Caco-2 (cell line): ENCODE measurements around the gene CHSY1. TPM values are rescaled to one million over a fixed set of nuclear protein-coding genes. Genes with fewer than 3 reads are reported as not detected.

ENCODE experiments used
- BruUV-seq: library from RNA; stranded (reverse); fragments of 400-500 nt; replicated peaks from 2 replicates; lab custom pipeline; 2021; lab: Mats Ljungman, UMichigan
- CTCF ChIA-PET: fragments of 300-600 bp; sonication (Branson Sonifier 250); formaldehyde crosslinking; loops from one replicate; lab custom pipeline; 2022; ENCODE audit warnings: antibody characterized with exemption; lab: Charles Lee
- POLR2A ChIA-PET: fragments of 300-600 bp; sonication (Branson Sonifier 250); formaldehyde crosslinking; loops from one replicate; lab custom pipeline; 2022; ENCODE audit warnings: antibody characterized with exemption; lab: Charles Lee
- DNase-seq, 2 experiments: peaks; one replicate each; pipeline versions ENCODE4 v3.0.0 to v3.0.0-alpha.2; 2020 to 2022
- H3K27me3 ChIP-seq: replicated peaks from 2 replicates; pipeline ENCODE4 v1.6.0; 2011; ENCODE audit warnings: low read length; ENCODE audit not compliant: control insufficient read depth, insufficient read depth
- H3K36me3 ChIP-seq: 2 replicates; pipeline ENCODE4 v1.5.1; 2011; ENCODE audit warnings: low read length; ENCODE audit not compliant: control insufficient read depth, insufficient read depth
- H3K4me1 ChIP-seq: fragments of 250-450 bp; sonication (Bioruptor Pico); 2 replicates; pipeline ENCODE4 v1.5.1; 2020; ENCODE audit warnings: mild to moderate bottlenecking
- H3K4me3 ChIP-seq: 2 replicates; pipeline ENCODE4 v1.5.1; 2011; ENCODE audit warnings: low read depth, mild to moderate bottlenecking, control low read depth, low read length
- H3K9me3 ChIP-seq: fragments of 250-450 bp; sonication (Bioruptor Pico); 2 replicates; pipeline ENCODE4 v1.5.1; 2020; ENCODE audit warnings: mild to moderate bottlenecking, moderate library complexity
- H3K27ac Mint-ChIP-seq: one replicate; pipeline ENCODE4 v1.8.0; 2022; ENCODE audit warnings: mixed read lengths; ENCODE audit not compliant: unreplicated experiment
- H3K27me3 Mint-ChIP-seq: one replicate; pipeline ENCODE4 v1.8.0; 2022; ENCODE audit warnings: mixed read lengths; ENCODE audit not compliant: insufficient read depth, unreplicated experiment
- H3K36me3 Mint-ChIP-seq: one replicate; pipeline ENCODE4 v1.8.0; 2022; ENCODE audit warnings: mild to moderate bottlenecking, mixed read lengths; ENCODE audit not compliant: insufficient read depth, unreplicated experiment
- H3K4me1 Mint-ChIP-seq: one replicate; pipeline ENCODE4 v1.8.0; 2022; ENCODE audit warnings: low read depth, mixed read lengths; ENCODE audit not compliant: unreplicated experiment
- H3K4me3 Mint-ChIP-seq: one replicate; pipeline ENCODE4 v1.8.0; 2022; ENCODE audit warnings: mild to moderate bottlenecking, moderate library complexity, mixed read lengths; ENCODE audit not compliant: unreplicated experiment
- H3K9me3 Mint-ChIP-seq: one replicate; pipeline ENCODE4 v1.8.0; 2022; ENCODE audit warnings: mixed read lengths; ENCODE audit not compliant: unreplicated experiment
- CTCF ChIP-seq, 2 experiments: fragments of 200-600 bp in 1 of 2; IDR thresholded peaks; 1 replicate in 1 of 2; 2 replicates in 1 of 2; pipeline versions ENCODE4 v1.5.1 to v1.8.0; 2011 to 2022; ENCODE audit warnings: antibody characterized with exemption in 1 of 2, control low read depth in 1 of 2, inconsistent platforms in 1 of 2, low read depth in 1 of 2, low read length in 1 of 2, mild to moderate bottlenecking in 1 of 2, moderate library complexity in 1 of 2; ENCODE audit not compliant: insufficient read depth in 1 of 2, severe bottlenecking in 1 of 2, unreplicated experiment in 1 of 2
- intact Hi-C: fragments of 100-400 bp; cut with micrococcal nuclease; formaldehyde crosslinking; loops from one replicate; pipeline ENCODE4 v1.10.0; 2022; ENCODE audit not compliant: unreplicated experiment
- total RNA-seq: library from RNA; stranded (reverse); gene quantifications from 2 replicates; pipeline ENCODE4 v1.2.3, GENCODE V29; 2022

Gene CHSY1
- total RNA-seq, 1 experiment from 2014 or later = 18.7 TPM

GRCh38 chr15:101228313-101228712 lies 23.5 kb downstream of the CHSY1 start:
- intact Hi-C loops = no loop called here
- ChIA-PET POLR2A (no interaction called here), CTCF (no interaction called here)
- TF ChIP-seq CTCF (IDR thresholded peaks at IDR 0.05; ENCODE audit: insufficient read depth in 1 of 2, low read depth in 1 of 2, low read length in 1 of 2, severe bottlenecking in 1 of 2, unreplicated experiment in 1 of 2) = no peak
- no peaks in the 10 kb centered on the region for H3K9me3 Mint-ChIP-seq
- Histone ChIP-seq H3K27me3 (no peaks in the 10 kb centered on the region), H3K4me1 (no peaks in the 10 kb centered on the region), H3K4me3 (no peak overlapping the region), H3K36me3 (no peaks in the 10 kb centered on the region; the same call in 1 of the 2 replicates), H3K9me3 (no peaks in the 10 kb centered on the region)
- no peaks in the 10 kb centered on the region for H3K4me1 Mint-ChIP-seq
- no peak overlapping the region for H3K27ac Mint-ChIP-seq
- BruUV-seq = no TSS peak
- H3K36me3 Mint-ChIP-seq = no peaks in the 10 kb centered on the region
- no peaks in the 10 kb centered on the region for H3K27me3 Mint-ChIP-seq
- no peak overlapping the region for H3K4me3 Mint-ChIP-seq
- DNase-seq = no peak

- CTCF ChIA-PET = no interaction called here
- no peak for DNase-seq
- Mint-ChIP-seq H3K36me3 (no peaks in the 10 kb centered on the region), H3K4me1 (peaks cover 4% of the 10 kb centered on the region), H3K4me3 (no peak overlapping the region), H3K9me3 (no peaks in the 10 kb centered on the region), H3K27ac (no peak overlapping the region), H3K27me3 (no peaks in the 10 kb centered on the region)
- no peaks in the 10 kb centered on the region for H3K9me3 ChIP-seq
- H3K27me3 ChIP-seq = no peaks in the 10 kb centered on the region
- H3K4me3 ChIP-seq = no peak overlapping the region
- no peaks in the 10 kb centered on the region; the same call in 1 of the 2 replicates for H3K36me3 ChIP-seq
- H3K4me1 ChIP-seq = no peaks in the 10 kb centered on the region
- intact Hi-C loops = no loop called here
- POLR2A ChIA-PET = interaction anchor here (0.6 kb wide), 1 partner anchor 16 kb away, joined by 5 read pairs; no protein-coding TSS in a partner anchor
- no TSS peak for BruUV-seq
- no peak for TF ChIP-seq CTCF (IDR thresholded peaks at IDR 0.05; ENCODE audit: insufficient read depth in 1 of 2, low read depth in 1 of 2, low read length in 1 of 2, severe bottlenecking in 1 of 2, unreplicated experiment in 1 of 2)
Measured at GRCh38 chr15:101225658-101226057, 26.2 kb downstream of the CHSY1 start.

GRCh38 chr15:101221902-101222301 lies 29.9 kb downstream of the CHSY1 start:
- peaks cover 16% of the 10 kb centered on the region for H3K4me1 Mint-ChIP-seq
- POLR2A ChIA-PET = no interaction called here

More at GRCh38 chr15:101221902-101222301, 29.9 kb downstream of the CHSY1 start:
- no peak for DNase-seq
- no peak for TF ChIP-seq CTCF (IDR thresholded peaks at IDR 0.05; ENCODE audit: insufficient read depth in 1 of 2, low read depth in 1 of 2, low read length in 1 of 2, severe bottlenecking in 1 of 2, unreplicated experiment in 1 of 2)
- BruUV-seq = no TSS peak
- H3K27me3 ChIP-seq = no peaks in the 10 kb centered on the region
- no peaks in the 10 kb centered on the region for H3K9me3 Mint-ChIP-seq
- no peak overlapping the region for H3K4me3 ChIP-seq
- H3K36me3 Mint-ChIP-seq = no peaks in the 10 kb centered on the region
- CTCF ChIA-PET = interaction anchor here (0.6 kb wide), 1 partner anchor 502 kb away, joined by 6 read pairs; the partner anchor contains the start of gene TARS3
- H3K27ac Mint-ChIP-seq = no peak overlapping the region
- H3K4me3 Mint-ChIP-seq = no peak overlapping the region
- H3K4me1 ChIP-seq = no peaks in the 10 kb centered on the region
- H3K27me3 Mint-ChIP-seq = no peaks in the 10 kb centered on the region
- H3K9me3 ChIP-seq = no peaks in the 10 kb centered on the region
- intact Hi-C loops = no loop called here
- H3K36me3 ChIP-seq = no peaks in the 10 kb centered on the region; the same call in 1 of the 2 replicates
